Tibial nerve (tissue), 4 donors: Measurements from ENCODE around the gene DAND5. TPM values are rescaled to one million over a fixed set of nuclear protein-coding genes. Genes with fewer than 3 reads are reported as not detected.
A peak's percentile ranks its signal among the peaks of the same experiment; 100 is the strongest.

Experiments
- DNase-seq, 2 donors: peaks; one replicate each; pipeline ENCODE4 v3.0.0-alpha.2; 2019; ENCODE audit warnings: low spot score in 2 of 2
- H3K27ac ChIP-seq, 4 donors: fragments of 200-600 bp; sonication (generic) in 3 of 4; one replicate each; pipeline ENCODE4 v1.5.1; 2017 to 2019; ENCODE audit warnings: mild to moderate bottlenecking in 1 of 4
- H3K27me3 ChIP-seq, 2 donors: fragments of 200-600 bp; sonication (generic) in 1 of 2; one replicate each; pipeline versions ENCODE4 v1.5.1 to v1.6.0; 2017 to 2019
- H3K36me3 ChIP-seq, 3 donors: fragments of 200-600 bp; sonication (generic); one replicate each; pipeline ENCODE4 v1.5.1; 2018 to 2019
- H3K4me1 ChIP-seq, 4 donors: fragments of 200-600 bp; sonication (generic) in 3 of 4; one replicate each; pipeline ENCODE4 v1.5.1; 2017 to 2019
- H3K4me3 ChIP-seq, 4 donors: fragments of 200-600 bp; sonication (generic) in 3 of 4; one replicate each; pipeline ENCODE4 v1.5.1; 2017 to 2019; ENCODE audit warnings: mild to moderate bottlenecking in 1 of 4, moderate library complexity in 1 of 4
- H3K9me3 ChIP-seq, 4 donors: fragments of 200-600 bp; sonication (generic) in 3 of 4; one replicate each; pipeline ENCODE4 v1.5.1; 2017 to 2019
- CTCF ChIP-seq, 5 experiments: fragments of 200-600 bp in 3 of 5; fragments of 450-650 bp in 2 of 5; sonication (generic) in 3 of 5; IDR thresholded peaks; one replicate each; pipeline ENCODE4 v1.5.1; 2016 to 2019; ENCODE audit warnings: antibody characterized with exemption in 5 of 5, mild to moderate bottlenecking in 3 of 5, moderate library complexity in 2 of 5
- EP300 ChIP-seq, 2 donors: sonication (generic); formaldehyde crosslinking; IDR thresholded peaks; one replicate each; pipeline ENCODE4 v1.6.1; 2017; ENCODE audit warnings: antibody characterized with exemption in 2 of 2, mild to moderate bottlenecking in 1 of 2
- POLR2A ChIP-seq, 2 donors: fragments of 450-650 bp; IDR thresholded peaks; one replicate each; pipeline ENCODE4 v1.6.1; 2017; ENCODE audit warnings: antibody characterized with exemption in 2 of 2, mild to moderate bottlenecking in 2 of 2, moderate library complexity in 2 of 2
- WGBS, 2 donors: methylation state at CpG; one replicate each; pipeline ENCODE4 v1.1.5; 2018; 5-methylcytosine and 5-hydroxymethylcytosine counted together
- small RNA-seq: library from RNA; depleted of rRNA; stranded (forward); fragments of <200 nt; gene quantifications from one replicate; pipeline ENCODE3, GENCODE V24; 2016
- total RNA-seq, 4 donors: library from RNA; depleted of rRNA; stranded (reverse); fragments of >200 nt; gene quantifications; one replicate each; pipeline ENCODE4 v1.1.0, GENCODE V29; 2016

DAND5 gene
- total RNA-seq, 4 donors from 2014 or later = not detected

- H3K4me3 ChIP-seq = no peak overlapping the region
- H3K9me3 ChIP-seq = no peaks in the 10 kb centered on the region
- H3K36me3 ChIP-seq = no peaks in the 10 kb centered on the region
- no peaks in the 10 kb centered on the region for H3K27me3 ChIP-seq
- H3K27ac ChIP-seq = peak overlapping the region in 3 of 4 donors; percentile 10 to 92 (median 83)
- no peak for DNase-seq
- TF ChIP-seq POLR2A (IDR thresholded peaks at IDR 0.05) = no peak
- TF ChIP-seq CTCF (IDR thresholded peaks at IDR 0.05) = no peak
- no peak for TF ChIP-seq EP300 (IDR thresholded peaks at IDR 0.05)
- H3K4me1 ChIP-seq = peaks cover 0 to 92% (median 45%) of the 10 kb centered on the region in 4 donors
- WGBS, 2 donors = 76 to 81% methylated on average over 7 of the region's 7 CpGs
Observed at GRCh38 chr19:13020002-13020414, 50.6 kb downstream of the DAND5 start.

- 9 to 10% methylated on average over 22 of the region's 22 CpGs for WGBS, 2 donors
- TF ChIP-seq CTCF (IDR thresholded peaks at IDR 0.05) (no peak), EP300 (IDR thresholded peaks at IDR 0.05) (no peak), POLR2A (IDR thresholded peaks at IDR 0.05) (no peak)
Observed at GRCh38 chr19:13022111-13022858, 52.9 kb downstream of the DAND5 start.

GRCh38 chr19:13022859-13023636, 53.7 kb downstream of the DAND5 start:
- peaks cover 0 to 92% (median 49%) of the 10 kb centered on the region in 4 donors for H3K4me1 ChIP-seq
- DNase-seq = peak; percentile 73 to 80
- H3K4me3 ChIP-seq = peak overlapping the region; percentile 24 to 49 (median 36)
- peaks cover 0 to 9% (median 0%) of the 10 kb centered on the region in 3 donors for H3K36me3 ChIP-seq
- H3K9me3 ChIP-seq = no peaks in the 10 kb centered on the region
- peak overlapping the region; percentile 75 to 95 (median 88) for H3K27ac ChIP-seq
- TF ChIP-seq CTCF (IDR thresholded peaks at IDR 0.05) (peak in 3 of 5 experiments; percentile 33 to 62 (median 40)), POLR2A (IDR thresholded peaks at IDR 0.05) (no peak), EP300 (IDR thresholded peaks at IDR 0.05) (peak in 1 of 2 donors; percentile 86)
- no peaks in the 10 kb centered on the region for H3K27me3 ChIP-seq
- WGBS, 2 donors = 1% methylated on average over 30 of the region's 30 CpGs

More at GRCh38 chr19:13022111-13022858, 52.9 kb downstream of the DAND5 start:
- Histone ChIP-seq H3K4me3 (peak overlapping the region; percentile 24 to 49 (median 36)), H3K27me3 (no peaks in the 10 kb centered on the region), H3K4me1 (peaks cover 0 to 92% (median 53%) of the 10 kb centered on the region in 4 donors), H3K9me3 (no peaks in the 10 kb centered on the region), H3K27ac (peak overlapping the region; percentile 75 to 95 (median 88)), H3K36me3 (peaks cover 0 to 4% (median 0%) of the 10 kb centered on the region in 3 donors)
- DNase-seq = no peak

GRCh38 chr19:13023656-13024055, 54.3 kb downstream of the DAND5 start:
- no peaks in the 10 kb centered on the region for H3K27me3 ChIP-seq
- WGBS, 2 donors = 3 to 8% methylated on average over 8 of the region's 8 CpGs
- H3K27ac ChIP-seq = peak overlapping the region; percentile 75 to 95 (median 88)
- H3K36me3 ChIP-seq = peaks cover 0 to 9% (median 0%) of the 10 kb centered on the region in 3 donors
- no peak for TF ChIP-seq EP300 (IDR thresholded peaks at IDR 0.05)
- TF ChIP-seq POLR2A (IDR thresholded peaks at IDR 0.05) = no peak
- no peak for TF ChIP-seq CTCF (IDR thresholded peaks at IDR 0.05)
- H3K4me3 ChIP-seq = peak overlapping the region; percentile 24 to 49 (median 36)
- H3K4me1 ChIP-seq = peaks cover 0 to 92% (median 44%) of the 10 kb centered on the region in 4 donors
- DNase-seq = no peak
- no peaks in the 10 kb centered on the region for H3K9me3 ChIP-seq

Small RNA genes lying within 50 kb of the gene (small RNA-seq; reads per million reads assigned to genes)
- gene MIR5695 = not detected
- not detected for gene MIR6515

Other genes starting within 250 kb of the DAND5 start
- gene TNPO2, start 245.6 kb upstream of the DAND5 start, total RNA-seq = 100 to 1,000 TPM in 1 of 4 donors, 10 to 100 TPM in 3; 56.1 to 120 (median 77.6) TPM
- 100 to 1,000 TPM; 328 to 649 (median 501) TPM for gene TRIR, start 234.9 kb upstream of the DAND5 start, total RNA-seq
- gene GET3, start 232.1 kb upstream of the DAND5 start, total RNA-seq = 10 to 100 TPM; 22.6 to 40.4 (median 36.3) TPM
- under 1 TPM in 1 of 4 donors, not detected in 3; 0.21 TPM for gene BEST2, start 217.8 kb upstream of the DAND5 start, total RNA-seq
- gene HOOK2, start 194.0 kb upstream of the DAND5 start, total RNA-seq = 100 to 1,000 TPM in 1 of 4 donors, 10 to 100 TPM in 3; 27.3 to 109 (median 50.2) TPM
- 100 to 1,000 TPM; 421 to 676 (median 613) TPM for gene JUNB, start 178.1 kb upstream of the DAND5 start, total RNA-seq
- gene PRDX2, start 167.8 kb upstream of the DAND5 start, total RNA-seq = 100 to 1,000 TPM; 129 to 182 (median 163) TPM
- gene THSD8, start 167.5 kb upstream of the DAND5 start, total RNA-seq = 1 to 10 TPM in 1 of 4 donors, not detected in 3; 4.8 TPM
- 1 to 10 TPM; 5.4 to 8.6 (median 6.7) TPM for gene RNASEH2A, start 163.0 kb upstream of the DAND5 start, total RNA-seq
- not detected for gene RTBDN, start 135.0 kb upstream of the DAND5 start, total RNA-seq
- gene MAST1, start 131.1 kb upstream of the DAND5 start, total RNA-seq = not detected
- 10 to 100 TPM; 38.1 to 59.0 (median 44.2) TPM for gene DNASE2, start 88.1 kb upstream of the DAND5 start, total RNA-seq
- not detected for gene KLF1, start 82.4 kb upstream of the DAND5 start, total RNA-seq
- gene GCDH, start 78.4 kb upstream of the DAND5 start, total RNA-seq = 10 to 100 TPM; 50.4 to 68.0 (median 64.6) TPM
- not detected for gene SYCE2, start 50.3 kb upstream of the DAND5 start, total RNA-seq
- 10 to 100 TPM; 22.7 to 44.7 (median 32.2) TPM for gene FARSA, start 35.9 kb upstream of the DAND5 start, total RNA-seq
- gene CALR, start 31.0 kb upstream of the DAND5 start, total RNA-seq = 100 to 1,000 TPM; 173 to 398 (median 313) TPM
- gene RAD23A, start 23.7 kb upstream of the DAND5 start, total RNA-seq = 100 to 1,000 TPM in 3 of 4 donors, 10 to 100 TPM in 1; 89.2 to 111 (median 108) TPM
- gene GADD45GIP1, start 12.4 kb upstream of the DAND5 start, total RNA-seq = 10 to 100 TPM; 41.4 to 68.8 (median 53.5) TPM
- 10 to 100 TPM; 39.8 to 55.8 (median 48.2) TPM for gene NFIX, start 25.9 kb downstream of the DAND5 start, total RNA-seq
- 10 to 100 TPM; 21.1 to 43.5 (median 25.8) TPM for gene LYL1, start 133.3 kb downstream of the DAND5 start, total RNA-seq
- gene TRMT1, start 147.2 kb downstream of the DAND5 start, total RNA-seq = 10 to 100 TPM; 38.4 to 92.7 (median 49.2) TPM
- 10 to 100 TPM; 15.3 to 37.1 (median 25.8) TPM for gene NACC1, start 148.7 kb downstream of the DAND5 start, total RNA-seq
- gene STX10, start 180.8 kb downstream of the DAND5 start, total RNA-seq = 100 to 1,000 TPM in 1 of 4 donors, 10 to 100 TPM in 3; 58.6 to 145 (median 86.6) TPM
- gene IER2, start 180.8 kb downstream of the DAND5 start, total RNA-seq = 10 to 100 TPM; 37.3 to 77.4 (median 58.3) TPM